AG04450 (cell line): ENCODE data around the gene APOL6. TPM values are rescaled to one million over a fixed set of nuclear protein-coding genes. Genes with fewer than 3 reads are reported as not detected.

Source experiments
- CTCF ChIA-PET: fragments of 300-600, 350-600 bp; formaldehyde crosslinking; extraction: SDS; loops from one replicate; lab custom pipeline; 2022; ENCODE audit warnings: antibody characterized with exemption, inconsistent platforms; lab: Charles Lee
- POLR2A ChIA-PET: fragments of 350-600 bp; formaldehyde crosslinking; extraction: SDS; loops from one replicate; lab custom pipeline; 2021; ENCODE audit warnings: antibody characterized with exemption, inconsistent platforms; lab: Yijun Ruan, JAX
- DNase-seq: peaks from one replicate; pipeline ENCODE4 v3.0.0-alpha.2; 2011; ENCODE audit warnings: low read depth, low spot score
- H3K27ac ChIP-seq: one replicate; pipeline ENCODE4 v1.5.1; 2012; ENCODE audit warnings: low read depth, low read length, control low read depth
- H3K27me3 ChIP-seq: one replicate; pipeline ENCODE4 v1.6.0; 2012; ENCODE audit warnings: low read length; ENCODE audit not compliant: control insufficient read depth, insufficient read depth
- H3K4me3 ChIP-seq: 2 replicates; pipeline ENCODE4 v1.5.1; 2011; ENCODE audit warnings: mild to moderate bottlenecking, low read depth, low read length, control low read depth
- H3K9me3 ChIP-seq: 2 replicates; pipeline ENCODE4 v1.5.1; 2012; ENCODE audit warnings: low read length; ENCODE audit not compliant: control insufficient read depth, insufficient read depth
- CTCF ChIP-seq: IDR thresholded peaks from 2 replicates; pipeline ENCODE4 v1.5.1; 2011; ENCODE audit warnings: low read depth, low read length, control low read depth, inconsistent platforms
- polyA plus RNA-seq: library from polyadenylated mRNA; depleted of rRNA; stranded (reverse); fragments of >200 nt; gene quantifications from 2 replicates; pipeline ENCODE4 v1.2.3, GENCODE V29; 2011

The APOL6 gene
- polyA plus RNA-seq, 1 experiment, result 15.0 TPM

GRCh38 chr22:35611200-35611890, 36.9 kb upstream of the APOL6 start:
- Histone ChIP-seq H3K27me3 (peaks cover 27% of the 10 kb centered on the region), H3K27ac (no peak overlapping the region), H3K4me3 (no peak overlapping the region), H3K9me3 (no peaks in the 10 kb centered on the region)
- ChIA-PET POLR2A (no interaction called here), CTCF (interaction anchor here (0.6 to 1.8 kb wide), 3 partner anchors 10 to 242 kb away, joined by 3 to 4 read pairs (median 4); no protein-coding TSS in a partner anchor)
- TF ChIP-seq CTCF, result no peak
- no peak for DNase-seq

- ChIA-PET CTCF (interaction anchor here (0.6 to 1.9 kb wide), 4 partner anchors 9 to 243 kb away, joined by 3 to 6 read pairs (median 4); no protein-coding TSS in a partner anchor), POLR2A (no interaction called here)
- no peak for TF ChIP-seq CTCF
Observed at GRCh38 chr22:35611891-35612576, 36.2 kb upstream of the APOL6 start.

GRCh38 chr22:35612903-35613302, 35.3 kb upstream of the APOL6 start:
- Histone ChIP-seq H3K27ac (no peak overlapping the region), H3K27me3 (peaks cover 29% of the 10 kb centered on the region), H3K4me3 (no peak overlapping the region), H3K9me3 (no peaks in the 10 kb centered on the region)
- no peak for TF ChIP-seq CTCF
- POLR2A ChIA-PET, result no interaction called here
- no peak for DNase-seq
- CTCF ChIA-PET, result interaction anchor here (0.6 to 1.9 kb wide), 3 partner anchors 11 to 182 kb away, joined by 3 to 6 read pairs (median 3); no protein-coding TSS in a partner anchor

More at GRCh38 chr22:35611891-35612576, 36.2 kb upstream of the APOL6 start:
- peaks cover 27% of the 10 kb centered on the region for H3K27me3 ChIP-seq
- H3K4me3 ChIP-seq, result no peak overlapping the region
- DNase-seq, result no peak
- H3K9me3 ChIP-seq, result no peaks in the 10 kb centered on the region
- H3K27ac ChIP-seq, result no peak overlapping the region

- H3K4me3 ChIP-seq, result no peak overlapping the region
- DNase-seq, result no peak
- no peaks in the 10 kb centered on the region for H3K9me3 ChIP-seq
- H3K27me3 ChIP-seq, result peaks cover 18% of the 10 kb centered on the region
- POLR2A ChIA-PET, result no interaction called here
- no peak overlapping the region for H3K27ac ChIP-seq
- CTCF ChIA-PET, result no interaction called here
- no peak for TF ChIP-seq CTCF
Observed at GRCh38 chr22:35614404-35614803, 33.8 kb upstream of the APOL6 start.

GRCh38 chr22:35615156-35615555, 33.1 kb upstream of the APOL6 start:
- Histone ChIP-seq H3K9me3 (no peaks in the 10 kb centered on the region), H3K4me3 (no peak overlapping the region), H3K27me3 (peaks cover 16% of the 10 kb centered on the region), H3K27ac (no peak overlapping the region)
- no peak for TF ChIP-seq CTCF
- ChIA-PET CTCF (no interaction called here), POLR2A (no interaction called here)
- DNase-seq, result no peak
